Central memory CD8-positive, alpha-beta T cell (primary cell): ENCODE measurements around the gene RAP2B.
A peak's percentile ranks its signal among the peaks of the same experiment; 100 is the strongest.
"Not testable (repeated sequence)": the region's sequence is repeated elsewhere in the genome, so short reads cannot be mapped to it uniquely, and the experiment has no call there.

Source experiments
- ATAC-seq: fragments of 150-1000 bp; cut with Tn5 transposase; replicated peaks from 2 replicates; pipeline ENCODE4 v1.10.0; 2022; ENCODE audit warnings: mild to moderate bottlenecking, moderate FRiP score, moderate number of reproducible peaks; ENCODE audit not compliant: poor library complexity, severe bottlenecking; ENCODE audit errors: extremely low read depth
- DNase-seq, 2 donors: peaks; one replicate each; pipeline ENCODE4 v3.0.0; 2021; ENCODE audit warnings: low spot score in 2 of 2
- H3K27ac Mint-ChIP-seq: one replicate; pipeline ENCODE4 v1.8.0; 2022; ENCODE audit warnings: low read depth, mild to moderate bottlenecking, moderate library complexity, mixed read lengths
- H3K27me3 Mint-ChIP-seq: one replicate; pipeline ENCODE4 v1.8.0; 2022; ENCODE audit warnings: mixed read lengths
- H3K36me3 Mint-ChIP-seq: one replicate; pipeline ENCODE4 v1.8.0; 2022; ENCODE audit warnings: mild to moderate bottlenecking, moderate library complexity, mixed read lengths; ENCODE audit not compliant: insufficient read depth
- H3K4me1 Mint-ChIP-seq: one replicate; pipeline ENCODE4 v1.8.0; 2022; ENCODE audit warnings: mixed read lengths
- H3K4me3 Mint-ChIP-seq: one replicate; pipeline ENCODE4 v1.8.0; 2022; ENCODE audit warnings: mild to moderate bottlenecking, moderate library complexity, mixed read lengths
- H3K9me3 Mint-ChIP-seq: one replicate; pipeline ENCODE4 v1.8.0; 2022; ENCODE audit warnings: mixed read lengths

Gene RAP2B

GRCh38 chr3:153182501-153183293, 20.7 kb downstream of the RAP2B start:
- H3K4me1 Mint-ChIP-seq, result peaks cover 16% of the 10 kb centered on the region
- ATAC-seq, result no peak
- H3K4me3 Mint-ChIP-seq, result no peak overlapping the region
- no peaks in the 10 kb centered on the region for H3K27me3 Mint-ChIP-seq
- H3K27ac Mint-ChIP-seq, result no peak overlapping the region
- DNase-seq, result no peak
- no peaks in the 10 kb centered on the region for H3K36me3 Mint-ChIP-seq
- H3K9me3 Mint-ChIP-seq, result no peaks in the 10 kb centered on the region

- no peaks in the 10 kb centered on the region for H3K27me3 Mint-ChIP-seq
These were observed 28.9 kb downstream of the RAP2B start for GRCh38 chr3:153190923-153191322.

GRCh38 chr3:153192327-153192726, 30.3 kb downstream of the RAP2B start:
- no peaks in the 10 kb centered on the region for H3K27me3 Mint-ChIP-seq
- DNase-seq, result no peak
- no peak overlapping the region for H3K4me3 Mint-ChIP-seq
- H3K4me1 Mint-ChIP-seq, result peaks cover 13% of the 10 kb centered on the region
- H3K27ac Mint-ChIP-seq, result no peak overlapping the region
- no peaks in the 10 kb centered on the region for H3K9me3 Mint-ChIP-seq
- ATAC-seq, result no peak
- H3K36me3 Mint-ChIP-seq, result no peaks in the 10 kb centered on the region

More at GRCh38 chr3:153190923-153191322, 28.9 kb downstream of the RAP2B start:
- Mint-ChIP-seq H3K27ac (no peak overlapping the region), H3K4me3 (no peak overlapping the region), H3K9me3 (no peaks in the 10 kb centered on the region), H3K4me1 (peaks cover 8% of the 10 kb centered on the region), H3K36me3 (no peaks in the 10 kb centered on the region)
- ATAC-seq, result no peak
- DNase-seq, result no peak

GRCh38 chr3:153193786-153194476, 31.9 kb downstream of the RAP2B start:
- H3K4me1 Mint-ChIP-seq, H3K27me3 Mint-ChIP-seq: not testable (repeated sequence)

GRCh38 chr3:153195349-153195879, 33.4 kb downstream of the RAP2B start:
- H3K4me3 Mint-ChIP-seq, result no peak overlapping the region
- no peaks in the 10 kb centered on the region for H3K36me3 Mint-ChIP-seq
- DNase-seq, result no peak
- peaks cover 9% of the 10 kb centered on the region for H3K4me1 Mint-ChIP-seq
- H3K9me3 Mint-ChIP-seq, result no peaks in the 10 kb centered on the region
- H3K27me3 Mint-ChIP-seq, result no peaks in the 10 kb centered on the region
- peak overlapping the region; percentile 26 for H3K27ac Mint-ChIP-seq
- no peak for ATAC-seq

More at GRCh38 chr3:153193786-153194476, 31.9 kb downstream of the RAP2B start:
- H3K27ac Mint-ChIP-seq, H3K9me3 Mint-ChIP-seq, H3K36me3 Mint-ChIP-seq, H3K4me3 Mint-ChIP-seq, DNase-seq, ATAC-seq: not testable (repeated sequence)

GRCh38 chr3:153209596-153209995, 47.6 kb downstream of the RAP2B start:
- H3K4me3 Mint-ChIP-seq, result peak overlapping the region; percentile 20
- no peaks in the 10 kb centered on the region for H3K9me3 Mint-ChIP-seq
- no peaks in the 10 kb centered on the region for H3K36me3 Mint-ChIP-seq
- peak overlapping the region; percentile 60 for H3K27ac Mint-ChIP-seq
- H3K4me1 Mint-ChIP-seq, result peaks cover 24% of the 10 kb centered on the region
- DNase-seq, result no peak
- H3K27me3 Mint-ChIP-seq, result no peaks in the 10 kb centered on the region
- no peak for ATAC-seq

GRCh38 chr3:153210146-153210545, 48.1 kb downstream of the RAP2B start:
- peak overlapping the region; percentile 19 for H3K27ac Mint-ChIP-seq
- H3K4me3 Mint-ChIP-seq, result peak overlapping the region; percentile 20
- no peak for ATAC-seq
- DNase-seq, result no peak
- no peaks in the 10 kb centered on the region for H3K27me3 Mint-ChIP-seq
- H3K9me3 Mint-ChIP-seq, result no peaks in the 10 kb centered on the region
- H3K36me3 Mint-ChIP-seq, result no peaks in the 10 kb centered on the region
- peaks cover 24% of the 10 kb centered on the region for H3K4me1 Mint-ChIP-seq

- Mint-ChIP-seq H3K4me3 (peak overlapping the region; percentile 20), H3K27ac (peak overlapping the region; percentile 19), H3K27me3 (no peaks in the 10 kb centered on the region), H3K9me3 (no peaks in the 10 kb centered on the region), H3K4me1 (peaks cover 30% of the 10 kb centered on the region), H3K36me3 (no peaks in the 10 kb centered on the region)
- no peak for DNase-seq
- no peak for ATAC-seq
These were observed 48.6 kb downstream of the RAP2B start for GRCh38 chr3:153210660-153211059.

- Mint-ChIP-seq H3K27me3 (no peaks in the 10 kb centered on the region), H3K9me3 (peaks cover 7% of the 10 kb centered on the region), H3K4me1 (peaks cover 44% of the 10 kb centered on the region), H3K4me3 (no peak overlapping the region), H3K27ac (no peak overlapping the region), H3K36me3 (no peaks in the 10 kb centered on the region)
- ATAC-seq (no peak), DNase-seq (no peak)
These were observed 53.5 kb downstream of the RAP2B start for GRCh38 chr3:153215497-153215896.

- peaks cover 1% of the 10 kb centered on the region for H3K36me3 Mint-ChIP-seq
- DNase-seq (no peak), ATAC-seq (no peak)
- no peaks in the 10 kb centered on the region for H3K27me3 Mint-ChIP-seq
- H3K4me3 Mint-ChIP-seq, result no peak overlapping the region
- H3K9me3 Mint-ChIP-seq, result peaks cover 8% of the 10 kb centered on the region
- peaks cover 46% of the 10 kb centered on the region for H3K4me1 Mint-ChIP-seq
- no peak overlapping the region for H3K27ac Mint-ChIP-seq
These were observed 53.9 kb downstream of the RAP2B start for GRCh38 chr3:153215966-153216365.

- H3K27ac Mint-ChIP-seq, result no peak overlapping the region
- peaks cover 53% of the 10 kb centered on the region for H3K4me1 Mint-ChIP-seq
- no peak overlapping the region for H3K4me3 Mint-ChIP-seq
- H3K36me3 Mint-ChIP-seq, result peaks cover 6% of the 10 kb centered on the region
- ATAC-seq, result no peak
- H3K27me3 Mint-ChIP-seq, result no peaks in the 10 kb centered on the region
- peaks cover 8% of the 10 kb centered on the region for H3K9me3 Mint-ChIP-seq
- no peak for DNase-seq
These were observed 54.9 kb downstream of the RAP2B start for GRCh38 chr3:153216928-153217327.

GRCh38 chr3:153219146-153219545, 57.1 kb downstream of the RAP2B start:
- no peak for ATAC-seq

More at GRCh38 chr3:153219146-153219545, 57.1 kb downstream of the RAP2B start:
- DNase-seq, result no peak
- peaks cover 11% of the 10 kb centered on the region for H3K36me3 Mint-ChIP-seq
- H3K27me3 Mint-ChIP-seq, result no peaks in the 10 kb centered on the region
- H3K4me1 Mint-ChIP-seq, result peaks cover 56% of the 10 kb centered on the region
- no peak overlapping the region for H3K4me3 Mint-ChIP-seq
- peak overlapping the region; percentile 98 for H3K27ac Mint-ChIP-seq
- H3K9me3 Mint-ChIP-seq, result peaks cover 8% of the 10 kb centered on the region
